Fibroblast of skin of back (primary cell): ENCODE results near the gene G6PC1.

Experiments
- DNase-seq: peaks from one replicate; pipeline ENCODE4 v3.0.0-alpha.2; 2013

The G6PC1 gene

DNA sequence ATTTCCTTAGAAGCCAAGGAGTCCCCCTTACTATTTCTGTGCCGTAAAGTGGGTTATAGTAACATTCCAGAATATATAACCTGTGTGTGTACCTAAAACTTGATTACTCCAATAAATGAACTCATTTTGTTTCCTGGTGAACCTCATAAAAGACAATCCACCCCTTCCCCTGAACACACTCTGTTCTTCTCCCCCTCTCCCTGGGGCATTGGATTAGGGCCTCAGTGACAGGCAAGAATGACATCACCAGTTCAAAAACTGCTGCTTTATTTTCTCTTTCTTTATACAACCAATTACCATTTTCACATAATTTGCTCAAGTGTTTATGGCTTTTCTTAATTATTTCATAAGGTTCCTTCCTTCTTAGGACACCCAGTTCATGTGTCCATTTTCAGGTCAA is 46.2 kb downstream of the G6PC1 start:
- DNase-seq = no peak

GRCh38 chr17:42950044-42950783 is 49.6 kb downstream of the G6PC1 start:
- no peak for DNase-seq
